Upper lobe of left lung (tissue), 6 donors: ENCODE data around the gene EXOC4. TPM values are rescaled to one million over a fixed set of nuclear protein-coding genes. Genes with fewer than 3 reads are reported as not detected.
A peak's percentile ranks its signal among the peaks of the same experiment; 100 is the strongest.

ENCODE experiments used
- ATAC-seq, 2 donors: fragments of 200-7000 bp; cut with Tn5 transposase; one replicate each; pipeline ENCODE4 v1.9.1; 2022; ENCODE audit warnings: mild to moderate bottlenecking in 2 of 2, moderate library complexity in 2 of 2; ENCODE audit not compliant: low FRiP score in 2 of 2
- DNase-seq, 2 donors: peaks; one replicate each; pipeline ENCODE4 v3.0.0-alpha.2; 2019 to 2020
- H3K27ac ChIP-seq, 4 donors: fragments of 200-600 bp; sonication (generic); one replicate each; pipeline ENCODE4 v1.5.1; 2016 to 2019
- H3K27me3 ChIP-seq, 4 donors: fragments of 200-600 bp; sonication (generic); one replicate each; pipeline ENCODE4 v1.5.1; 2017 to 2019
- H3K36me3 ChIP-seq, 4 donors: fragments of 200-600 bp; sonication (generic); one replicate each; pipeline ENCODE4 v1.5.1; 2016 to 2019
- H3K4me1 ChIP-seq, 4 donors: fragments of 200-600 bp; sonication (generic); one replicate each; pipeline ENCODE4 v1.5.1; 2018 to 2019
- H3K4me3 ChIP-seq, 4 donors: fragments of 200-600 bp; sonication (generic); one replicate each; pipeline ENCODE4 v1.5.1; 2017 to 2019; ENCODE audit warnings: mild to moderate bottlenecking in 2 of 4, moderate library complexity in 1 of 4
- H3K9me3 ChIP-seq, 4 donors: fragments of 200-600 bp; sonication (generic); one replicate each; pipeline ENCODE4 v1.5.1; 2018 to 2019
- EP300 ChIP-seq, 4 donors: sonication (generic); formaldehyde crosslinking; IDR thresholded peaks; one replicate each; pipeline ENCODE4 v1.5.1; 2017; ENCODE audit warnings: antibody characterized with exemption in 4 of 4, control low read depth in 2 of 4
- POLR2A ChIP-seq, 4 donors: fragments of 450-650 bp; IDR thresholded peaks; one replicate each; pipeline ENCODE4 v1.5.1; 2016 to 2017; ENCODE audit warnings: antibody characterized with exemption in 4 of 4, mild to moderate bottlenecking in 2 of 4
- POLR2AphosphoS5 ChIP-seq, 2 donors: sonication (generic); formaldehyde crosslinking; IDR thresholded peaks; one replicate each; pipeline ENCODE4 v1.5.1; 2017; ENCODE audit warnings: antibody characterized with exemption in 2 of 2
- WGBS, 2 donors: methylation state at CpG; one replicate each; pipeline ENCODE4 v1.1.5; 2017 to 2018; 5-methylcytosine and 5-hydroxymethylcytosine counted together
- total RNA-seq, 6 donors: library from RNA; depleted of rRNA in 4 of 6; stranded (reverse); fragments of >200 nt in 4 of 6; gene quantifications; one replicate each; pipeline versions ENCODE4 v1.1.0 to v1.2.1, GENCODE V29; 2016 to 2021
- TF ChIP-seq, protein P1 (sequence below), 6 experiments: fragments of 450-650 bp in 4 of 6; fragments of 200-600 bp in 2 of 6; sonication (generic) in 2 of 6; IDR thresholded peaks; one replicate each; pipeline ENCODE4 v1.5.1; 2016 to 2019; ENCODE audit warnings: antibody characterized with exemption in 6 of 6
- donor health status: DM: no; HTN: no; CAD: no; lungs with moderate emphysema.
- donor health status: DM: no; HTN: yes; CAD: no; lungs with severe emphysema.

The EXOC4 gene
- total RNA-seq, 6 donors from 2014 or later: 56.3 to 325 (median 99.4) TPM

DNA sequence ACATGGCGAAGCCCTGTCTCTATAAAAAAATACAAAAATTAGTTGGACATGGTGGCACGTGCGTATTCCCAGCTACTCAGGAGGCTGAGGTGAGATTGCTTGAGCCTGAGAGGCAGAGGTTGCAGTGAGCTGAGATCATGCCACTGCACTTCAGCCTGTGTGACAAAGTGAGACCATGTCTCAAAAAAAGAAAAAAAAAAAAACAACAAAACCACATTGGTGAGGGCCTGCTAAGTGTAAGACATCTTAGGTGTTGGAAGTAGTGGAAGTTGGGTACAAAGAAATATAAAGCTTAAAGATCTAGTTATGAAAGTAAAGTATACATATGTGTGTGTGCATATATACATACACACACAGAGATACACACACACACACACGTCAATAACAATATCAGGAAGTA, 228.0 kb downstream of the EXOC4 start:
- H3K27ac ChIP-seq: no peak overlapping the region
- H3K9me3 ChIP-seq: no peaks in the 10 kb centered on the region
- DNase-seq: no peak
- no peaks in the 10 kb centered on the region for H3K4me1 ChIP-seq
- TF ChIP-seq POLR2AphosphoS5 (IDR thresholded peaks at IDR 0.05) (no peak), EP300 (IDR thresholded peaks at IDR 0.05) (no peak), POLR2A (IDR thresholded peaks at IDR 0.05) (no peak)
- TF ChIP-seq, protein P1, sequence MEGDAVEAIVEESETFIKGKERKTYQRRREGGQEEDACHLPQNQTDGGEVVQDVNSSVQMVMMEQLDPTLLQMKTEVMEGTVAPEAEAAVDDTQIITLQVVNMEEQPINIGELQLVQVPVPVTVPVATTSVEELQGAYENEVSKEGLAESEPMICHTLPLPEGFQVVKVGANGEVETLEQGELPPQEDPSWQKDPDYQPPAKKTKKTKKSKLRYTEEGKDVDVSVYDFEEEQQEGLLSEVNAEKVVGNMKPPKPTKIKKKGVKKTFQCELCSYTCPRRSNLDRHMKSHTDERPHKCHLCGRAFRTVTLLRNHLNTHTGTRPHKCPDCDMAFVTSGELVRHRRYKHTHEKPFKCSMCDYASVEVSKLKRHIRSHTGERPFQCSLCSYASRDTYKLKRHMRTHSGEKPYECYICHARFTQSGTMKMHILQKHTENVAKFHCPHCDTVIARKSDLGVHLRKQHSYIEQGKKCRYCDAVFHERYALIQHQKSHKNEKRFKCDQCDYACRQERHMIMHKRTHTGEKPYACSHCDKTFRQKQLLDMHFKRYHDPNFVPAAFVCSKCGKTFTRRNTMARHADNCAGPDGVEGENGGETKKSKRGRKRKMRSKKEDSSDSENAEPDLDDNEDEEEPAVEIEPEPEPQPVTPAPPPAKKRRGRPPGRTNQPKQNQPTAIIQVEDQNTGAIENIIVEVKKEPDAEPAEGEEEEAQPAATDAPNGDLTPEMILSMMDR (IDR thresholded peaks at IDR 0.05): no peak
- no peaks in the 10 kb centered on the region for H3K27me3 ChIP-seq
- WGBS, 2 donors: 90 to 92% methylated on average over 4 of the region's 4 CpGs
- peaks cover 0 to 17% (median 0%) of the 10 kb centered on the region in 4 donors for H3K36me3 ChIP-seq
- no peak overlapping the region for H3K4me3 ChIP-seq
- ATAC-seq: no peak

GRCh38 chr7:133481676-133482075, 228.8 kb downstream of the EXOC4 start:
- TF ChIP-seq POLR2A (IDR thresholded peaks at IDR 0.05): no peak
- TF ChIP-seq, protein P1 (IDR thresholded peaks at IDR 0.05): no peak
- TF ChIP-seq EP300 (IDR thresholded peaks at IDR 0.05): no peak
- TF ChIP-seq POLR2AphosphoS5 (IDR thresholded peaks at IDR 0.05): no peak
- ATAC-seq (peak in 1 of 2 donors; percentile 70), DNase-seq (no peak)
- H3K9me3 ChIP-seq: no peaks in the 10 kb centered on the region
- H3K4me1 ChIP-seq: no peaks in the 10 kb centered on the region
- 84 to 87% methylated on average over 3 of the region's 3 CpGs for WGBS, 2 donors
- no peak overlapping the region for H3K27ac ChIP-seq
- peaks cover 0 to 17% (median 0%) of the 10 kb centered on the region in 4 donors for H3K36me3 ChIP-seq
- no peak overlapping the region for H3K4me3 ChIP-seq
- H3K27me3 ChIP-seq: no peaks in the 10 kb centered on the region

GRCh38 chr7:133482599-133482998, 229.7 kb downstream of the EXOC4 start:
- WGBS, 2 donors: 93 to 94% methylated on average over 1 of the region's 1 CpG
- no peak overlapping the region for H3K4me3 ChIP-seq
- H3K27me3 ChIP-seq: no peaks in the 10 kb centered on the region
- ATAC-seq: no peak
- H3K36me3 ChIP-seq: peaks cover 0 to 17% (median 0%) of the 10 kb centered on the region in 4 donors
- H3K27ac ChIP-seq: no peak overlapping the region
- TF ChIP-seq EP300 (IDR thresholded peaks at IDR 0.05) (no peak), POLR2A (IDR thresholded peaks at IDR 0.05) (no peak), POLR2AphosphoS5 (IDR thresholded peaks at IDR 0.05) (no peak)
- TF ChIP-seq, protein P1 (IDR thresholded peaks at IDR 0.05): no peak
- H3K9me3 ChIP-seq: no peaks in the 10 kb centered on the region
- H3K4me1 ChIP-seq: no peaks in the 10 kb centered on the region
- DNase-seq: no peak

DNA sequence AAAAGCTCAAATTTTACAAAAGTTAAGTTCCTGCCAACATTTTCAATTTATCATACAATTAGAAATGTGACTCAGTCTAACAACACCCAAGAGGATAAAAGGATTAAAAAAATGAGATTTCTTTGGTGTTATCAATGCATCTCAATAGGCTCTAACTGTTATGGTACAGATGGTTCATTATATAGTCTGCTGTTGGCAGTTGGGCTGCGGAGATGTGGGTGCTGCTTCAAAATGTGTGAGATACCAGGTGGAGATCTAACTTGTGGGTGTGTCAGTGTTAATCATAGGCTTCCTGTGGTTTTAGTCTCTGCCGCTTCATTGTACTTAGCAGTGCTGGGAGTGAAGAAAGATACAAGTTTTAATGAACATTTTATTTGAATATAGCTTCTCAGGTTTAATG, 231.2 kb downstream of the EXOC4 start:
- WGBS, 2 donors: 79 to 93% methylated on average over 2 of the region's 2 CpGs
- H3K4me3 ChIP-seq: no peak overlapping the region
- ATAC-seq: no peak
- H3K4me1 ChIP-seq: no peaks in the 10 kb centered on the region
- DNase-seq: no peak
- peaks cover 0 to 17% (median 0%) of the 10 kb centered on the region in 4 donors for H3K36me3 ChIP-seq
- no peaks in the 10 kb centered on the region for H3K27me3 ChIP-seq
- TF ChIP-seq EP300 (IDR thresholded peaks at IDR 0.05): no peak
- no peak for TF ChIP-seq POLR2AphosphoS5 (IDR thresholded peaks at IDR 0.05)
- no peak for TF ChIP-seq POLR2A (IDR thresholded peaks at IDR 0.05)
- TF ChIP-seq, protein P1 (IDR thresholded peaks at IDR 0.05): no peak
- no peak overlapping the region for H3K27ac ChIP-seq
- H3K9me3 ChIP-seq: no peaks in the 10 kb centered on the region

DNA sequence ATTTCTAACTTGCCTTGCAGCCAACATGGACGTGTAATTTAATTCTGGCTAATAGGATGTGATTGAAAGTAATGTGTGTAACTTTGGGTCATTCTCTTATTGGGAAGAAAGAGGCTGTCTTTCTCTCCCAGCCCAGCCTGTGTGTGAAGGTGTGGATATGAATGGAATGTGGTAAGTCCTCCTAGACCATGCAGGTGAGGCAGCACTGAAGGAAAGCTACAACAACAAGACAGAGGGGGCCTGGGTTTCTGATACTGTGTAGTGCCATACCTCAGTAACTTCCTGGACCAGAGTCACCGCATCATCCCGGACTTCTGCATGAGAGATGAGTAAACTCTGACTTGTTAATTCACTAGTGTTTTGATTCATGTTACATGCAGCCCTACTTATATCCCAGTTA, 237.0 kb downstream of the EXOC4 start:
- 94 to 100% methylated on average over 3 of the region's 3 CpGs for WGBS, 2 donors
- ATAC-seq: no peak
- Histone ChIP-seq H3K4me3 (no peak overlapping the region), H3K36me3 (no peaks in the 10 kb centered on the region), H3K4me1 (no peaks in the 10 kb centered on the region), H3K27ac (no peak overlapping the region), H3K9me3 (no peaks in the 10 kb centered on the region), H3K27me3 (no peaks in the 10 kb centered on the region)
- TF ChIP-seq POLR2A (IDR thresholded peaks at IDR 0.05) (no peak), EP300 (IDR thresholded peaks at IDR 0.05) (no peak), POLR2AphosphoS5 (IDR thresholded peaks at IDR 0.05) (no peak)
- TF ChIP-seq, protein P1 (IDR thresholded peaks at IDR 0.05): no peak
- no peak for DNase-seq
